Right lobe of liver (tissue), 4 donors: ENCODE results near the gene ATRIP.

ENCODE experiments used
- CTCF ChIP-seq, 4 donors: fragments of 200-600 bp in 3 of 4; fragments of 450-650 bp in 1 of 4; IDR thresholded peaks; one replicate each; pipeline versions ENCODE4 v1.5.1 to v1.8.0; 2016 to 2022; ENCODE audit warnings: antibody characterized with exemption in 4 of 4, mild to moderate bottlenecking in 2 of 4
- POLR2A ChIP-seq: fragments of 450-650 bp; IDR thresholded peaks from one replicate; pipeline ENCODE4 v1.6.1; 2017; ENCODE audit warnings: antibody characterized with exemption, mild to moderate bottlenecking
- donor health status: DM: no; HTN: no; CAD: no.
- donor health status: DM: no; HTN: no; CAD: no.
- donor health status: DM: no; HTN: yes; CAD: no.

GRCh38 chr3:48470286-48470685, 23.7 kb downstream of the ATRIP start:
- no peak for TF ChIP-seq CTCF (IDR thresholded peaks at IDR 0.05)
- TF ChIP-seq POLR2A: no peak
